Activated CD4-positive, alpha-beta memory T cell treated with anti-CD3 and anti-CD28 coated beads, Interleukin-2, amount 10 ng/mL, durations not matched to agents 7 days and 5 days (primary cell): ENCODE results near the gene RALGAPA2. TPM values are rescaled to one million over a fixed set of nuclear protein-coding genes. Genes with fewer than 3 reads are reported as not detected.

Experiments
- CTCF ChIA-PET: fragments of 350-600 bp; sonication (Branson Sonifier 250); formaldehyde crosslinking; loops from one replicate; lab custom pipeline; 2021; ENCODE audit warnings: antibody characterized with exemption, inconsistent platforms; lab: Charles Lee
- POLR2A ChIA-PET: fragments of 350-600 bp; sonication (Branson Sonifier 250); formaldehyde crosslinking; loops from one replicate; lab custom pipeline; 2021; ENCODE audit warnings: antibody characterized with exemption; lab: Charles Lee
- DNase-seq: peaks from one replicate; pipeline ENCODE4 v3.0.0-alpha.2; 2020
- H3K27ac Mint-ChIP-seq: one replicate; pipeline ENCODE4 v1.8.0; 2021; ENCODE audit warnings: mild to moderate bottlenecking, mixed read lengths
- H3K27me3 Mint-ChIP-seq: one replicate; pipeline ENCODE4 v1.8.0; 2021; ENCODE audit warnings: mixed read lengths
- H3K36me3 Mint-ChIP-seq: one replicate; pipeline ENCODE4 v1.8.0; 2021; ENCODE audit warnings: low read depth, mixed read lengths
- H3K4me1 Mint-ChIP-seq: one replicate; pipeline ENCODE4 v1.8.0; 2021; ENCODE audit warnings: mixed read lengths
- H3K4me3 Mint-ChIP-seq: one replicate; pipeline ENCODE4 v1.8.0; 2021; ENCODE audit warnings: mild to moderate bottlenecking, mixed read lengths
- H3K9me3 Mint-ChIP-seq: one replicate; pipeline ENCODE4 v1.8.0; 2021; ENCODE audit warnings: mixed read lengths
- total RNA-seq, 2 experiments: library from RNA; stranded (reverse); gene quantifications; one replicate each; pipeline ENCODE4 v1.2.3, GENCODE V29; 2021

RALGAPA2 gene
- 10 to 100 TPM; 16.5 to 20.6 TPM for total RNA-seq

DNA sequence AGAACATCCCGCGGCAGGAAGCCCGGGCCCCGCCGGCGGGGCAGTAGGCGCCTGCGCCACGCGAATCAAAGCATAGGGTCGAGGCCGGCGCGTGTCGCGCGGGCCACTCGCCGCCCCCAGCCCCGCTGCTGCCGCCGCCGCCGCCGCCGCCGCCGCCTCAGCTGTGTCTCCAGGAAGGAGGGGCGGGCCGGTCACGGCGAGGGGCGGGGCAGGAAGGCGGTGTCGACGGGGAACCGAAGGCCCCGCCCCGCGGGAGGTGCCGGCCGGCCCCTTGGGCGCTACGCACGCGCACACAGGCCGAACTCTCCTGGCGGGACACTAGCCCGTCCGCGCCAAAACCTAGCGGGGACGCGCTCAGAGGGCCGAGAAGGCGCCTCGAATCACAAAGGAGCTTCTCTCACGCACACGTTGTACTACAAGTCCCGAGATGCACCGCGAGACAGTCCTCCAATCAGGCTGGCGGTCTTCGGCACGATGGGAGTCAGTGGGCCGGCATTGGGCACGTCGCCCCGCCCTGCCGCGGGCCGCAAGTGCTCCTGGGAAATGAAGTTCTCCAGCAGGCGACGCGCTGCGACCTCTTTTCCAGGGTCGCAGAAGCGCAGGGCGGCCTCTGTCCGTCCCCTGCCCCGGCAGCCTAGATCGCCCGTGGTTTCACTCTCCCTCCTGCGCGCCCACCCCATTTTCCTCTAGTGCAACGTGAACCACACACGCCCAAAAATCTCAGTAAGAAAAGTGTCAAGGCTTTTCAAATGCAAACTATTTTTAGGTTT, at the start of gene RALGAPA2:
TSS of gene RALGAPA2 (minus strand) at position 171 of the 770 bp plus-strand sequence. CDS start at position 7, 164 bp downstream.
- Mint-ChIP-seq H3K4me1 (peaks cover 29% of the 10 kb centered on the region), H3K27me3 (no peaks in the 10 kb centered on the region), H3K27ac (peak within 1 kb of the TSS; percentile 94), H3K4me3 (peak within 1 kb of the TSS; percentile 92), H3K36me3 (peaks cover 8% of the 10 kb centered on the region), H3K9me3 (no peaks in the 10 kb centered on the region)
- ChIA-PET CTCF (interaction anchor here (0.5 to 1.2 kb wide), 3 partner anchors 10 to 720 kb away, joined by 3 to 6 read pairs (median 3); no protein-coding TSS in a partner anchor), POLR2A (interaction anchor here (0.6 to 1.2 kb wide), 3 partner anchors 8 to 38 kb away, joined by 3 read pairs; no protein-coding TSS in a partner anchor)
- DNase-seq = peak; percentile 94

GRCh38 chr20:20761301-20761700, 48.9 kb upstream of the RALGAPA2 start:
- Mint-ChIP-seq H3K4me1 (no peaks in the 10 kb centered on the region), H3K9me3 (no peaks in the 10 kb centered on the region), H3K27ac (no peak overlapping the region), H3K4me3 (no peak overlapping the region), H3K27me3 (peaks cover 15% of the 10 kb centered on the region), H3K36me3 (no peaks in the 10 kb centered on the region)
- POLR2A ChIA-PET = no interaction called here
- DNase-seq = no peak
- CTCF ChIA-PET = no interaction called here

- ChIA-PET POLR2A (no interaction called here), CTCF (no interaction called here)
- Mint-ChIP-seq H3K9me3 (no peaks in the 10 kb centered on the region), H3K4me3 (no peak overlapping the region), H3K27me3 (peaks cover 16% of the 10 kb centered on the region), H3K4me1 (no peaks in the 10 kb centered on the region), H3K36me3 (no peaks in the 10 kb centered on the region), H3K27ac (no peak overlapping the region)
- no peak for DNase-seq
Observed at GRCh38 chr20:20759132-20759531, 46.7 kb upstream of the RALGAPA2 start.

- no peak overlapping the region for H3K4me3 Mint-ChIP-seq
- peaks cover 12% of the 10 kb centered on the region for H3K27me3 Mint-ChIP-seq
- no peaks in the 10 kb centered on the region for H3K9me3 Mint-ChIP-seq
- H3K36me3 Mint-ChIP-seq = no peaks in the 10 kb centered on the region
- CTCF ChIA-PET = no interaction called here
- no peaks in the 10 kb centered on the region for H3K4me1 Mint-ChIP-seq
- no peak for DNase-seq
- POLR2A ChIA-PET = no interaction called here
- no peak overlapping the region for H3K27ac Mint-ChIP-seq
Observed at GRCh38 chr20:20755674-20756319, 43.4 kb upstream of the RALGAPA2 start.

GRCh38 chr20:20755231-20755630, 42.8 kb upstream of the RALGAPA2 start:
- peaks cover 9% of the 10 kb centered on the region for H3K27me3 Mint-ChIP-seq
- POLR2A ChIA-PET = no interaction called here
- H3K36me3 Mint-ChIP-seq = no peaks in the 10 kb centered on the region
- no peaks in the 10 kb centered on the region for H3K4me1 Mint-ChIP-seq
- CTCF ChIA-PET = interaction anchor here (0.7 kb wide), 1 partner anchor 386 kb away, joined by 3 read pairs; no protein-coding TSS in a partner anchor
- H3K4me3 Mint-ChIP-seq = no peak overlapping the region
- DNase-seq = no peak
- no peaks in the 10 kb centered on the region for H3K9me3 Mint-ChIP-seq
- no peak overlapping the region for H3K27ac Mint-ChIP-seq

GRCh38 chr20:20754714-20755113, 42.3 kb upstream of the RALGAPA2 start:
- Mint-ChIP-seq H3K36me3 (no peaks in the 10 kb centered on the region), H3K4me1 (no peaks in the 10 kb centered on the region), H3K27me3 (peaks cover 9% of the 10 kb centered on the region), H3K27ac (no peak overlapping the region), H3K9me3 (no peaks in the 10 kb centered on the region), H3K4me3 (no peak overlapping the region)
- CTCF ChIA-PET = interaction anchor here (0.7 kb wide), 1 partner anchor 385 kb away, joined by 3 read pairs; no protein-coding TSS in a partner anchor
- POLR2A ChIA-PET = no interaction called here
- no peak for DNase-seq

DNA sequence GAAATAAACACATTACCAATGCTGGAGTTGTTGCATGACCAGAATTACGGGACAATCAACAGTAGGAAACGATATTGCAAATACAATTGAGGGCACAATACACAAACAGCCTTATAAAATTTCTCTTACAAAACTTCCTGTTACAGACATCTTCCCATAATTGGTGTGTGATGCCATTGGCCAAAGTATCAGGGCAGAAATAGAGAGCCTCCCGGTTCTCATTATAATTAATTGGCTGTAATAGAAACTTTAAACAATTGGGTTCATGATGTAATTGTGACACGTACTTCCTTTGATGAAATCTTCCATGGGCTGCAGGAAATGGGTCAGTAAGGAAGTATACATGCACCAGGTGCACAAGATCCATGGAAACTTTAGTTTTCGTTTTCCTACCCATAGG, 40.3 kb upstream of the RALGAPA2 start:
- Mint-ChIP-seq H3K4me1 (no peaks in the 10 kb centered on the region), H3K27ac (no peak overlapping the region), H3K27me3 (peaks cover 9% of the 10 kb centered on the region), H3K4me3 (no peak overlapping the region), H3K9me3 (peaks cover 7% of the 10 kb centered on the region), H3K36me3 (peaks cover 2% of the 10 kb centered on the region)
- ChIA-PET POLR2A (no interaction called here), CTCF (no interaction called here)
- no peak for DNase-seq

DNA sequence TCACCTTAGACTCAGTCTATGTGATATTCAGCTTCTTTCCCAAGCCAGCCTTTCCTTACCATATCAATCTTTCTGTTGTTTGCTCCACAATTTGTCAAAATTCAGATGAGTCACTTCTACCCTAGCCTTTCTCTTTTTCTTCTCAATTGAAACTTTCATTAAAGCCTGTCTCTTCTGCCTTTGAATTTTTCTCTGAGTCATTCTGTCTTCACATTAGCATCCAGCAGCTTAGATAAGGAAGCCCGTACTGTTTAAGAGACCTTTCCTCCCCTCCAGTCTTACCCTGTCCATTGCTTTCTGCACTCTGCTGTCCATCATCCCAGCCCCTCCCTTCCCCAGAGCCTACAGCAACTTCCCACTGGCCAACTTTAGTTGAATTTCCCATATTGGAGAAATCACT, 34.9 kb upstream of the RALGAPA2 start:
- POLR2A ChIA-PET = no interaction called here
- no peaks in the 10 kb centered on the region for H3K4me1 Mint-ChIP-seq
- CTCF ChIA-PET = no interaction called here
- no peak overlapping the region for H3K27ac Mint-ChIP-seq
- H3K36me3 Mint-ChIP-seq = peaks cover 2% of the 10 kb centered on the region
- H3K4me3 Mint-ChIP-seq = no peak overlapping the region
- DNase-seq = no peak
- H3K27me3 Mint-ChIP-seq = peaks cover 12% of the 10 kb centered on the region
- peaks cover 7% of the 10 kb centered on the region for H3K9me3 Mint-ChIP-seq

DNA sequence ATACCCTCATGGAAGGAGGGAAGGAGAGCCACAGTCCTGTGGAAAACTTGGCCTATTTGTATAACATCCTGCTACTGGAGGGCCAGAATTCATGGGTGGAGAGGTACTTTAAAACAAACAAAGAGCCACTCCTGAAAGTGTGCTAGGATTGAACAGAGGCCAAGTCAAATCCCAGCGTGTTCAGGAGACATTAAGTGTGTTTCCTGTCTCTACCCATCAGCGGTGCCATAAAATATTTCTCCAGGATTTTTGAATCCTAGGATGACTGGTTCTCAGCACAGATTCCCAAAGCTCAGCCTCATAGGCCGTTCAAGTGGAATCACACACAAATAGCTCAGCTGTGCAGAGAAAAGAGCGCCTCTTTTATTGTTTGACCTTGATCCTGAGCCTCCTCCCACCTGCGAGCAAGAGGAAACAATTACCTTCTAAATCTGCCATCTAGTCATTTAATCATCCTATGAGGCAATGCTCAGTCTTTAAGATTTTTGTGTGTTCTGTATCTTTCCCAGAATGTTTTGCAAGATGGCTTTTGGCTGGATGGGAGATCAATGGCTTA, 31.8 kb upstream of the RALGAPA2 start:
- Mint-ChIP-seq H3K4me1 (no peaks in the 10 kb centered on the region), H3K27me3 (peaks cover 20% of the 10 kb centered on the region), H3K27ac (no peak overlapping the region), H3K9me3 (peaks cover 7% of the 10 kb centered on the region), H3K36me3 (peaks cover 2% of the 10 kb centered on the region), H3K4me3 (no peak overlapping the region)
- DNase-seq = no peak
- ChIA-PET POLR2A (no interaction called here), CTCF (no interaction called here)

- Mint-ChIP-seq H3K4me1 (no peaks in the 10 kb centered on the region), H3K36me3 (no peaks in the 10 kb centered on the region), H3K9me3 (peaks cover 2% of the 10 kb centered on the region), H3K4me3 (no peak overlapping the region), H3K27me3 (peaks cover 23% of the 10 kb centered on the region), H3K27ac (no peak overlapping the region)
- no peak for DNase-seq
- POLR2A ChIA-PET = no interaction called here
- CTCF ChIA-PET = no interaction called here
Observed at GRCh38 chr20:20743511-20744169, 31.2 kb upstream of the RALGAPA2 start.

- ChIA-PET POLR2A (no interaction called here), CTCF (no interaction called here)
- H3K9me3 Mint-ChIP-seq = no peaks in the 10 kb centered on the region
- no peak overlapping the region for H3K27ac Mint-ChIP-seq
- no peaks in the 10 kb centered on the region for H3K36me3 Mint-ChIP-seq
- DNase-seq = no peak
- no peak overlapping the region for H3K4me3 Mint-ChIP-seq
- H3K27me3 Mint-ChIP-seq = peaks cover 26% of the 10 kb centered on the region
- H3K4me1 Mint-ChIP-seq = no peaks in the 10 kb centered on the region
Observed at GRCh38 chr20:20741087-20742045, 28.9 kb upstream of the RALGAPA2 start.

GRCh38 chr20:20740541-20740940, 28.1 kb upstream of the RALGAPA2 start:
- no peak for DNase-seq
- Mint-ChIP-seq H3K4me1 (no peaks in the 10 kb centered on the region), H3K9me3 (no peaks in the 10 kb centered on the region), H3K4me3 (no peak overlapping the region), H3K36me3 (no peaks in the 10 kb centered on the region), H3K27me3 (peaks cover 27% of the 10 kb centered on the region), H3K27ac (no peak overlapping the region)
- ChIA-PET POLR2A (no interaction called here), CTCF (no interaction called here)
